BJ (cell line): ENCODE results near the gene RPSA. TPM values are rescaled to one million over a fixed set of nuclear protein-coding genes. Genes with fewer than 3 reads are reported as not detected.
A peak's percentile ranks its signal among the peaks of the same experiment; 100 is the strongest.
"Not testable (repeated sequence)": the region's sequence is repeated elsewhere in the genome, so short reads cannot be mapped to it uniquely, and the experiment has no call there.

Experiments used
- CTCF ChIA-PET: fragments of 350-600 bp; formaldehyde crosslinking; extraction: SDS; loops from one replicate; lab custom pipeline; 2021; ENCODE audit warnings: antibody characterized with exemption, inconsistent platforms; lab: Yijun Ruan, JAX
- POLR2A ChIA-PET: fragments of 300-600 bp; sonication (Branson Sonifier 250); formaldehyde crosslinking; extraction: SDS; loops from one replicate; lab custom pipeline; 2021; ENCODE audit warnings: antibody characterized with exemption; lab: Charles Lee
- DNase-seq: peaks from one replicate; pipeline ENCODE4 v3.0.0-alpha.2; 2011; ENCODE audit warnings: low read depth
- H3K27me3 ChIP-seq: 2 replicates; pipeline ENCODE4 v1.6.0; 2011; ENCODE audit warnings: low read length; ENCODE audit not compliant: control insufficient read depth, insufficient read depth
- H3K36me3 ChIP-seq: 2 replicates; pipeline ENCODE4 v1.5.1; 2011; ENCODE audit warnings: low read length; ENCODE audit not compliant: control insufficient read depth, insufficient read depth
- H3K4me3 ChIP-seq: 2 replicates; pipeline ENCODE4 v1.5.1; 2011; ENCODE audit warnings: low read depth, mild to moderate bottlenecking, control low read depth, low read length
- polyA minus RNA-seq: library from RNA; depleted of rRNA, polyadenylated mRNA; stranded (reverse); fragments of >200 nt; gene quantifications from 2 replicates; pipeline ENCODE4 v1.2.3, GENCODE V29; 2011; rRNA and poly(A)+ RNA removed
- polyA plus RNA-seq: library from polyadenylated mRNA; depleted of rRNA; stranded (reverse); fragments of >200 nt; gene quantifications from 2 replicates; pipeline ENCODE4 v1.2.3, GENCODE V29; 2011; rRNA removed
- TF ChIP-seq, protein P1 (sequence below): IDR thresholded peaks from 2 replicates; pipeline ENCODE4 v1.5.1; 2011; ENCODE audit warnings: low read depth, mild to moderate bottlenecking, control low read depth, inconsistent platforms, low read length, moderate library complexity; ENCODE audit not compliant: insufficient read depth

The RPSA gene
- polyA plus RNA-seq (3,181 and 4,053 TPM in 2 replicates), polyA minus RNA-seq (525 and 1,040 TPM in 2 replicates)

DNA sequence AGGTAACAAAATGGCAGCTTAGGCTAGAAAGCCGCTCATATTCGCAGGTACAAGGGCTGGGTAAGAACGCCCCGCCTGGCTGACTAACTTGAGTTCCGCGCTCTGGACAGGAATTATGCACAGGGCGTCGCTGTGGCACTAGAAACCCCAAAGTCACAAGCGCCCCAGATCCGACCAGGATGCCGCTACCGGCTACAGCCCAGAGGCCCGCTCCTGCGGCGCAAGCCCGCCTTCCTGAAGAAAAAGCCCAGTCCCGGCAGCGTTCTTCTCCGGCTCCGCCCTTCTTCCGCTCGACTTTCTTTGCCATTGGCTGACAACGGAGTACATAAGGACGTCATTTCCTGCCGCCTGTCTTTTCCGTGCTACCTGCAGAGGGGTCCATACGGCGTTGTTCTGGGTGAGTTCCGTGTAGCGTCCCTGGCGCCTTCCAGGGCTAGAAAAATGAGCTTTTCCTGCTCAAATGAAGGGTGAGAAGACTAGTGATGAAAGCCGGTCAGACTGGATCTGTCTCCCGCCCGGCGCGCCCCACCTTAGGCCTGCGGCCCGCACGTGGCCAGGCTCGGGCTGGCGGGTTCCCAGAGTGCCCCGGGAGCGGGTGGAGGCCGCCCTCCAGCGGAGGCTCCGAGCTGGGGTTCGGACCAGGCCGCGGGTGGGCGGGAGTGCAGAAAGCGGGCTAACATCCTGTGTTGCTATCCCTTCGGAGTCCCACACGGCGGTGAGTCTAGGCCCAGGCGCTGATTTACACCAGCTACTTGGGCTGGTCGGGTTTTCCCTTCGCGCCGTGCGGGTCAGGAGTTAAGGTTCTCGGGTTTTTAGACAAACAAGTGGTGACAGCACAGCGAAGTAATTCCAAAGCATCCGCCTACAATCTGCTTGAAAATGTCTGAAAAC is at the start of gene RPSA:
Gene RPSA, plus strand, starts transcription at position 353 of the 891 bp plus-strand sequence. CDS start 934 bp downstream, outside the sequence.
- ChIA-PET POLR2A (interaction anchor here (0.8 kb wide), 1 partner anchor 135 kb away, joined by 4 read pairs; no protein-coding TSS in a partner anchor), CTCF (interaction anchor here (1.0 to 2.8 kb wide), 3 partner anchors 10 to 282 kb away, joined by 3 to 12 read pairs (median 3); no protein-coding TSS in a partner anchor)
- H3K36me3 ChIP-seq = peaks cover 12% of the 10 kb centered on the region
- TF ChIP-seq, protein P1, sequence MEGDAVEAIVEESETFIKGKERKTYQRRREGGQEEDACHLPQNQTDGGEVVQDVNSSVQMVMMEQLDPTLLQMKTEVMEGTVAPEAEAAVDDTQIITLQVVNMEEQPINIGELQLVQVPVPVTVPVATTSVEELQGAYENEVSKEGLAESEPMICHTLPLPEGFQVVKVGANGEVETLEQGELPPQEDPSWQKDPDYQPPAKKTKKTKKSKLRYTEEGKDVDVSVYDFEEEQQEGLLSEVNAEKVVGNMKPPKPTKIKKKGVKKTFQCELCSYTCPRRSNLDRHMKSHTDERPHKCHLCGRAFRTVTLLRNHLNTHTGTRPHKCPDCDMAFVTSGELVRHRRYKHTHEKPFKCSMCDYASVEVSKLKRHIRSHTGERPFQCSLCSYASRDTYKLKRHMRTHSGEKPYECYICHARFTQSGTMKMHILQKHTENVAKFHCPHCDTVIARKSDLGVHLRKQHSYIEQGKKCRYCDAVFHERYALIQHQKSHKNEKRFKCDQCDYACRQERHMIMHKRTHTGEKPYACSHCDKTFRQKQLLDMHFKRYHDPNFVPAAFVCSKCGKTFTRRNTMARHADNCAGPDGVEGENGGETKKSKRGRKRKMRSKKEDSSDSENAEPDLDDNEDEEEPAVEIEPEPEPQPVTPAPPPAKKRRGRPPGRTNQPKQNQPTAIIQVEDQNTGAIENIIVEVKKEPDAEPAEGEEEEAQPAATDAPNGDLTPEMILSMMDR = peak; percentile 34
- H3K4me3 ChIP-seq = peak within 1 kb of the TSS; percentile 77
- no peaks in the 10 kb centered on the region for H3K27me3 ChIP-seq
- peak; percentile 70 for DNase-seq

DNA sequence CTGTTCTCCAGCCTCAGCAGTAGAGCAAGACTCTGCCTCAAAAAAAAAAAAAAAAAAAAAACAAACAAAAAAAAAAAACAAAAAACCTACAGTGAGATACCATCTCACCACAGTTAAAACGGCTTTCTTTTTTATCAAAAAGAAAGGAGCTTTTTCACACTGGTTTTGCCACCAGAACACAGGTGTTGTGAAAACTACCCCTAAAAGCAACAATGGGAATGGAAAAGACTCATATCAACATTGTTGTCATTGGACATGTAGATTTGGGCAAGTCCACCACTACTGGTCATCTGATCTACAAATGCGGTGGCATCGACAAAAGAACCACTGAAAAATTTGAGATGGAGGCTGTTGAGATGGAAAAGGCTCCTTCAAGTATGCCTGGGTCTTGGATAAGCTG is 48.2 kb upstream of the RPSA start:
- H3K27me3 ChIP-seq = no peaks in the 10 kb centered on the region
- H3K4me3 ChIP-seq = no peak overlapping the region
- no peak for DNase-seq
- CTCF ChIA-PET = interaction anchor here (0.6 kb wide), 1 partner anchor 330 kb away, joined by 3 read pairs; no protein-coding TSS in a partner anchor
- POLR2A ChIA-PET = no interaction called here
- H3K36me3 ChIP-seq = no peaks in the 10 kb centered on the region
- TF ChIP-seq, protein P1 = no peak

DNA sequence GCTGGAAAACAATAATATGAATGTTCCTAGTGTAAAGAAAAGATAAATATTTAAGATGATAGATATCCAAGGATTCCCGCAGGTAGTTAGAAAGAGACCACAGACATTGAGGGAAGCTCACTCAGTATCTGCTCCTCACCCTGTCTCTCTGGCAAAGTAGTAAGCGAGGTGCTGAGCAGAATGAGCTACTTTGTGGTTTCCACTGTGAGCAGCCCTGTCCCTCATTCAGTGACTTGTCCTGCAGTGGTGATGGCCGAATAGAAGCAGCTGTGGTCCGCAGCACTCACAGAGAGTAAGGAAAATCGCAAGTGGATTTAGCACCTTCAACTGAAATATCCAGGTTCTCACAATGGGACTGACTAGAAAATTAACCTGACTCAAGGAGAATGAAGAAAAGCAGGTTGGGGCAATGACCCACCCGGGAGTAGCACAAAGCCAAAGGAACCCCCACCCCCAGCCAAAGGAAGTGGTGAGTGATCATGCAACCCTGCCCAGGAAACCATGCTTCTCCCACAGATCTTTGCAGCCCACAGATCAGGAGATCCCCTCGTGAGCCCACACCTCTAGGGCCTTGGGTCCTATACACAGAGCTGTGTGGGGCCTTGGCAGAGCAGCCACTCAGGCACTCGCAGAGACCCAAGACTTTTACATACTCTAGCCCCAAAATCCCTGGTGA is 45.1 kb upstream of the RPSA start:
- CTCF ChIA-PET = no interaction called here

DNA sequence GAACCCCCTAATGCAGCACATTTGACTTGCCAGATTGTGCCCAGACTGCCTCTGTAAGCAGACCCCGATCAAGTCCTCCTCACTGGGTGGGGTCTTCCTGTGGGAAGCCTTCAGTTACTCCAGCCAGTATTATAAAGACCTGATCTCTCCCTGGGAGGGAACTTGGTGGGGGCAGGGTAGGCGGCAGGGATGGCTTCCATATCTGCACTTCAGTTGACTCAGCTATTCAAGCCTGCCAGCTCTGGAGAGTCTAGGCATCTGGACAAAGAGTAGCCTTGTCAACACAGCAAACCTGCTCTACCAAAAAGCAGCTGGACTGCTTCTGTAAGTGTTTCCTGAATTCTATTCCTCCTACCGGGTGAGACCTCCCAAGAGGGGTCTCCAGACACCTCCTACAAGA is 44.3 kb upstream of the RPSA start:
- ChIA-PET CTCF (no interaction called here), POLR2A (no interaction called here)
- TF ChIP-seq, protein P1 = no peak
- DNase-seq = no peak
- Histone ChIP-seq H3K4me3 (no peak overlapping the region), H3K27me3 (no peaks in the 10 kb centered on the region), H3K36me3 (no peaks in the 10 kb centered on the region)

More for the DNA sequence above, 45.1 kb upstream of the RPSA start:
- TF ChIP-seq, protein P1 = no peak
- DNase-seq = no peak
- Histone ChIP-seq H3K36me3 (no peaks in the 10 kb centered on the region), H3K27me3 (no peaks in the 10 kb centered on the region), H3K4me3 (no peak overlapping the region)
- POLR2A ChIA-PET = no interaction called here

DNA sequence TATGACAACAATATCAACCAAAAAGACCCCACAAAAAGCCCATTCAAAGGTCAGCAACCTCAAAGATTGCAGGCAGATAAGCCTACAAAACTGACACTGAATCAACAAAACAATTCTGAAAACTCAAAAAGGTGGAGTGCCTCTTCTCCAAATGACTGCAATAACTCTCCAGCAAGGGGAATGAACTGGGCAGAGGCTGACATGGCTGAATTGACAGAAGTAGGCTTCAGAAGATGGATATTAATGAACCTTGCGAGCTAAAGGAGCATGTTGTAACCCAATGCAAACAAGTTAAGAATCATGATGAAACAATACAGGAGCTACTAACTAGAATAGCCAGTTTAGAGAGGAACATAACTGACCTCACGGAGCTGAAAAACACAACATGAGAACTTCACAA is 43.7 kb upstream of the RPSA start:
- POLR2A ChIA-PET = no interaction called here
- no peaks in the 10 kb centered on the region for H3K36me3 ChIP-seq
- DNase-seq = no peak
- no peak overlapping the region for H3K4me3 ChIP-seq
- H3K27me3 ChIP-seq = no peaks in the 10 kb centered on the region
- CTCF ChIA-PET = no interaction called here
- TF ChIP-seq, protein P1 = no peak

DNA sequence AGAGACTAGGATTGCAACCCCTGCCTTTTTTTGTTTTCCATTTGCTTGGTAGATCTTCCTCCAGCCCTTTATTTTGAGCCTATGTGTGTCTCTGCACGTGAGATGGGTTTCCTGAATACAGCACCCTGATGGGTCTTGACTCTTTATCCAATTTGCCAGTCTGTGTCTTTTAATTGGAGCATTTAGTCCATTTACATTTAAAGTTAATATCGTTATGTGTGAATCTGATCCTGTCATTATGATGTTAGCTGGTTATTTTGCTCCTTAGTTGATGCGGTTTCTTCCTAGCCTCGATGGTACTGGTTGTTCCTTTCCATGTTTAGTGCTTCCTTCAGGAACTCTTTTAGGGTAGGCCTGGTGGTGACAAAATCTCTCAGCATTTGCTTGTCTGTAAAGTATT is 36.1 kb upstream of the RPSA start:
- DNase-seq, CTCF ChIA-PET, H3K4me3 ChIP-seq, H3K36me3 ChIP-seq, H3K27me3 ChIP-seq, POLR2A ChIA-PET: not testable (repeated sequence)
